Liver (tissue), 3 donors: ENCODE measurements around the gene PLEKHA6.

ENCODE experiments used
- JUND ChIP-seq, 2 donors: IDR thresholded peaks; 2 replicates each; pipeline ENCODE4 v1.6.1; 2016; ENCODE audit warnings: antibody characterized with exemption in 2 of 2
- YY1 ChIP-seq: IDR thresholded peaks from 2 replicates; pipeline ENCODE4 v1.6.1; 2016; ENCODE audit warnings: antibody characterized with exemption, mild to moderate bottlenecking
- TF ChIP-seq, protein P1 (sequence below): IDR thresholded peaks from 2 replicates; pipeline ENCODE4 v1.6.1; 2016; ENCODE audit warnings: antibody characterized with exemption
- TF ChIP-seq, protein P2 (sequence below): fragments of 150-350 bp; IDR thresholded peaks from 2 replicates; pipeline ENCODE4 v1.5.1; 2017; ENCODE audit warnings: improper control_type of control experiment, low read depth, low read length; ENCODE audit not compliant: missing input control
- TF ChIP-seq, protein P3 (sequence below): IDR thresholded peaks from 2 replicates; pipeline ENCODE4 v1.6.1; 2016; ENCODE audit warnings: antibody characterized with exemption, mild to moderate bottlenecking
- donor health status: healthy.
- donor health status: healthy.

DNA sequence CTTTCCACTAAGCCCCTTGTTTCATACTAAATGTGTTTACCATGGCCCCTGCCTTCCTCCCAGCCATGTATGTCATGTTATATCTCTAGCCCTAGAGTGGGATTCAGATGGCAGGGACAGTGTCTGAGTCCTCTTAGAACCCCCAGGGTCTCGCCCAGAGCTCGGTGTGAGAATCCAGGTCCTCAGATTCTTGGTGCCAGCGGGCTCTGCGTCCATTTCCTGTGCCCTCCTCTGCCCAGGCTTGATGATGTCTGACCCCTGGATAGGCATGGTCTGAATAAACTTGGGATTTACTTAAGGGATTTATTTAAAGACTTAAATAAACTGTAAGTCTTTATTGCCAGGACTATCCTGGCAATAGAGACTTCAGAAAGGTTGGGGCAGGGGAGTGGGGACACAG is 157.2 kb downstream of the PLEKHA6 start:
- no peak for TF ChIP-seq YY1
- TF ChIP-seq, protein P1, sequence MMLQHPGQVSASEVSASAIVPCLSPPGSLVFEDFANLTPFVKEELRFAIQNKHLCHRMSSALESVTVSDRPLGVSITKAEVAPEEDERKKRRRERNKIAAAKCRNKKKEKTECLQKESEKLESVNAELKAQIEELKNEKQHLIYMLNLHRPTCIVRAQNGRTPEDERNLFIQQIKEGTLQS = no peak
- TF ChIP-seq, protein P2, sequence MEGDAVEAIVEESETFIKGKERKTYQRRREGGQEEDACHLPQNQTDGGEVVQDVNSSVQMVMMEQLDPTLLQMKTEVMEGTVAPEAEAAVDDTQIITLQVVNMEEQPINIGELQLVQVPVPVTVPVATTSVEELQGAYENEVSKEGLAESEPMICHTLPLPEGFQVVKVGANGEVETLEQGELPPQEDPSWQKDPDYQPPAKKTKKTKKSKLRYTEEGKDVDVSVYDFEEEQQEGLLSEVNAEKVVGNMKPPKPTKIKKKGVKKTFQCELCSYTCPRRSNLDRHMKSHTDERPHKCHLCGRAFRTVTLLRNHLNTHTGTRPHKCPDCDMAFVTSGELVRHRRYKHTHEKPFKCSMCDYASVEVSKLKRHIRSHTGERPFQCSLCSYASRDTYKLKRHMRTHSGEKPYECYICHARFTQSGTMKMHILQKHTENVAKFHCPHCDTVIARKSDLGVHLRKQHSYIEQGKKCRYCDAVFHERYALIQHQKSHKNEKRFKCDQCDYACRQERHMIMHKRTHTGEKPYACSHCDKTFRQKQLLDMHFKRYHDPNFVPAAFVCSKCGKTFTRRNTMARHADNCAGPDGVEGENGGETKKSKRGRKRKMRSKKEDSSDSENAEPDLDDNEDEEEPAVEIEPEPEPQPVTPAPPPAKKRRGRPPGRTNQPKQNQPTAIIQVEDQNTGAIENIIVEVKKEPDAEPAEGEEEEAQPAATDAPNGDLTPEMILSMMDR = no peak
- no peak for TF ChIP-seq JUND (IDR thresholded peaks at IDR 0.05)
- TF ChIP-seq, protein P3, sequence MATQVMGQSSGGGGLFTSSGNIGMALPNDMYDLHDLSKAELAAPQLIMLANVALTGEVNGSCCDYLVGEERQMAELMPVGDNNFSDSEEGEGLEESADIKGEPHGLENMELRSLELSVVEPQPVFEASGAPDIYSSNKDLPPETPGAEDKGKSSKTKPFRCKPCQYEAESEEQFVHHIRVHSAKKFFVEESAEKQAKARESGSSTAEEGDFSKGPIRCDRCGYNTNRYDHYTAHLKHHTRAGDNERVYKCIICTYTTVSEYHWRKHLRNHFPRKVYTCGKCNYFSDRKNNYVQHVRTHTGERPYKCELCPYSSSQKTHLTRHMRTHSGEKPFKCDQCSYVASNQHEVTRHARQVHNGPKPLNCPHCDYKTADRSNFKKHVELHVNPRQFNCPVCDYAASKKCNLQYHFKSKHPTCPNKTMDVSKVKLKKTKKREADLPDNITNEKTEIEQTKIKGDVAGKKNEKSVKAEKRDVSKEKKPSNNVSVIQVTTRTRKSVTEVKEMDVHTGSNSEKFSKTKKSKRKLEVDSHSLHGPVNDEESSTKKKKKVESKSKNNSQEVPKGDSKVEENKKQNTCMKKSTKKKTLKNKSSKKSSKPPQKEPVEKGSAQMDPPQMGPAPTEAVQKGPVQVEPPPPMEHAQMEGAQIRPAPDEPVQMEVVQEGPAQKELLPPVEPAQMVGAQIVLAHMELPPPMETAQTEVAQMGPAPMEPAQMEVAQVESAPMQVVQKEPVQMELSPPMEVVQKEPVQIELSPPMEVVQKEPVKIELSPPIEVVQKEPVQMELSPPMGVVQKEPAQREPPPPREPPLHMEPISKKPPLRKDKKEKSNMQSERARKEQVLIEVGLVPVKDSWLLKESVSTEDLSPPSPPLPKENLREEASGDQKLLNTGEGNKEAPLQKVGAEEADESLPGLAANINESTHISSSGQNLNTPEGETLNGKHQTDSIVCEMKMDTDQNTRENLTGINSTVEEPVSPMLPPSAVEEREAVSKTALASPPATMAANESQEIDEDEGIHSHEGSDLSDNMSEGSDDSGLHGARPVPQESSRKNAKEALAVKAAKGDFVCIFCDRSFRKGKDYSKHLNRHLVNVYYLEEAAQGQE = no peak
